Gastrocnemius medialis (tissue), 4 donors: ENCODE data around the gene TMEM131L. TPM values are rescaled to one million over a fixed set of nuclear protein-coding genes. Genes with fewer than 3 reads are reported as not detected.

Experiments used
- ATAC-seq, 2 donors: fragments of 150-250 bp; one replicate each; pipeline ENCODE4 v1.9.1; 2016
- DNase-seq, 2 donors: peaks; one replicate each; pipeline ENCODE4 v3.0.0-alpha.2; 2019
- H3K27ac ChIP-seq, 4 donors: fragments of 200-600 bp; sonication (generic); 1 replicate in 1 of 4; 2 replicates in 3 of 4; pipeline ENCODE4 v1.5.1; 2016 to 2018; ENCODE audit warnings: mild to moderate bottlenecking in 2 of 4, moderate library complexity in 1 of 4
- H3K27me3 ChIP-seq, 3 donors: fragments of 200-600 bp; sonication (generic) in 2 of 3; 1 replicate in 1 of 3; 2 replicates in 2 of 3; pipeline versions ENCODE4 v1.5.1 to v1.6.0; 2016 to 2019; ENCODE audit warnings: mild to moderate bottlenecking in 1 of 3, moderate library complexity in 1 of 3
- H3K36me3 ChIP-seq, 2 donors: fragments of 200-600 bp; sonication (generic) in 1 of 2; one replicate each; pipeline ENCODE4 v1.5.1; 2017 to 2018
- H3K4me1 ChIP-seq, 2 donors: fragments of 200-600 bp; sonication (generic) in 1 of 2; one replicate each; pipeline ENCODE4 v1.5.1; 2016 to 2017; ENCODE audit warnings: mild to moderate bottlenecking in 2 of 2
- H3K4me3 ChIP-seq, 4 donors: fragments of 200-600 bp; sonication (generic) in 3 of 4; 1 replicate in 1 of 4; 2 replicates in 3 of 4; pipeline ENCODE4 v1.5.1; 2016 to 2019; ENCODE audit warnings: mild to moderate bottlenecking in 2 of 4
- H3K9me3 ChIP-seq, 3 donors: fragments of 200-600 bp; sonication (generic) in 2 of 3; 1 replicate in 1 of 3; 2 replicates in 2 of 3; pipeline ENCODE4 v1.5.1; 2016 to 2019
- POLR2A ChIP-seq, 2 donors: fragments of 450-650 bp; IDR thresholded peaks; one replicate each; pipeline ENCODE4 v1.6.1; 2017; ENCODE audit warnings: antibody characterized with exemption in 2 of 2, mild to moderate bottlenecking in 2 of 2, moderate library complexity in 2 of 2
- in situ Hi-C, 4 donors: fragments of 200-750 bp; cut with MboI; loops; one replicate each; pipeline versions ENCODE4 v1.15.0 to v1.8.0; 2017; ENCODE audit warnings: low sequenced_read_pairs in 4 of 4
- intact Hi-C: fragments of 100-400 bp; cut with DNase I; formaldehyde crosslinking; loops from one replicate; pipeline ENCODE4 v1.15.1; 2023; ENCODE audit warnings: low total_unique reads
- total RNA-seq, 4 donors: library from RNA; depleted of rRNA; stranded (reverse); fragments of >200 nt; gene quantifications; one replicate each; pipeline versions ENCODE4 v1.1.0 to v1.2.3, GENCODE V29; 2016
- TF ChIP-seq, protein P1 (sequence below), 5 experiments: fragments of 450-650 bp in 3 of 5; fragments of 200-600 bp in 2 of 5; sonication (generic) in 2 of 5; IDR thresholded peaks in 4 of 5; conservative IDR thresholded peaks in 1 of 5; 1 replicate in 4 of 5; 2 replicates in 1 of 5; pipeline ENCODE4 v1.5.1; 2016 to 2019; ENCODE audit warnings: antibody characterized with exemption in 5 of 5, mild to moderate bottlenecking in 3 of 5, moderate library complexity in 3 of 5

Gene TMEM131L
- total RNA-seq, 4 donors from 2014 or later, result 4.6 to 21.4 (median 9.5) TPM

DNA sequence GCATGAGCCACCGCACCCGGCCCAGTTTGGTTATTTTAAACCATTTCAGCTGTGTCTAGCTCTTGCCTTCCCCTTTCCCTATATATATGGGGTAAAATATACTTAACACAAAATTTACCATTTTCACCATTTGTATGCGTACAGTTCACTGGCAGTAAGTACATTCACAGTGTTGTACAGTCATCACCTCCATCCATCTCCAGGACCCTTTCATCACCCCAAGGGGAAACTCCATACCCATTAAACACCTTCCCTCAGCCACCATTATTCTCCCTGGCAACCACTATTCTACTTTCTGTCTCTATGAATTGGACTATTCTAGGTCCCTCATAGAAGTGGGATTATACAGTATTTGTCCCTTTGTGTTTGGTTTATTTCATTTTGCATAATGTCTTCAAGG, 106.4 kb downstream of the TMEM131L start:
- no peak for TF ChIP-seq POLR2A (IDR thresholded peaks at IDR 0.05)
- TF ChIP-seq, protein P1, sequence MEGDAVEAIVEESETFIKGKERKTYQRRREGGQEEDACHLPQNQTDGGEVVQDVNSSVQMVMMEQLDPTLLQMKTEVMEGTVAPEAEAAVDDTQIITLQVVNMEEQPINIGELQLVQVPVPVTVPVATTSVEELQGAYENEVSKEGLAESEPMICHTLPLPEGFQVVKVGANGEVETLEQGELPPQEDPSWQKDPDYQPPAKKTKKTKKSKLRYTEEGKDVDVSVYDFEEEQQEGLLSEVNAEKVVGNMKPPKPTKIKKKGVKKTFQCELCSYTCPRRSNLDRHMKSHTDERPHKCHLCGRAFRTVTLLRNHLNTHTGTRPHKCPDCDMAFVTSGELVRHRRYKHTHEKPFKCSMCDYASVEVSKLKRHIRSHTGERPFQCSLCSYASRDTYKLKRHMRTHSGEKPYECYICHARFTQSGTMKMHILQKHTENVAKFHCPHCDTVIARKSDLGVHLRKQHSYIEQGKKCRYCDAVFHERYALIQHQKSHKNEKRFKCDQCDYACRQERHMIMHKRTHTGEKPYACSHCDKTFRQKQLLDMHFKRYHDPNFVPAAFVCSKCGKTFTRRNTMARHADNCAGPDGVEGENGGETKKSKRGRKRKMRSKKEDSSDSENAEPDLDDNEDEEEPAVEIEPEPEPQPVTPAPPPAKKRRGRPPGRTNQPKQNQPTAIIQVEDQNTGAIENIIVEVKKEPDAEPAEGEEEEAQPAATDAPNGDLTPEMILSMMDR (IDR thresholded peaks at IDR 0.05 in 4 of 5, conservative IDR thresholded peaks at IDR 0.05 in 1 of 5), result no peak
- ATAC-seq (no peak), DNase-seq (no peak)
- H3K36me3 ChIP-seq, result no peaks in the 10 kb centered on the region
- in situ Hi-C loops, result loop anchor here (5.0 to 10.0 kb wide), 6 partner anchors 108 to 428 kb away; partner anchors contain the start of genes MND1 (in 1 of the 4) and TMEM131L (in 1 of the 4)
- no peaks in the 10 kb centered on the region for H3K27me3 ChIP-seq
- H3K27ac ChIP-seq, result peak overlapping the region; percentile 83 to 94 (median 86)
- intact Hi-C loops, result loop anchor here (5.0 to 10.0 kb wide), 2 partner anchors 348 to 880 kb away; no protein-coding TSS in a partner anchor
- no peaks in the 10 kb centered on the region for H3K9me3 ChIP-seq
- H3K4me3 ChIP-seq, result no peak overlapping the region
- H3K4me1 ChIP-seq, result peaks cover 59 to 66% of the 10 kb centered on the region in 2 donors

DNA sequence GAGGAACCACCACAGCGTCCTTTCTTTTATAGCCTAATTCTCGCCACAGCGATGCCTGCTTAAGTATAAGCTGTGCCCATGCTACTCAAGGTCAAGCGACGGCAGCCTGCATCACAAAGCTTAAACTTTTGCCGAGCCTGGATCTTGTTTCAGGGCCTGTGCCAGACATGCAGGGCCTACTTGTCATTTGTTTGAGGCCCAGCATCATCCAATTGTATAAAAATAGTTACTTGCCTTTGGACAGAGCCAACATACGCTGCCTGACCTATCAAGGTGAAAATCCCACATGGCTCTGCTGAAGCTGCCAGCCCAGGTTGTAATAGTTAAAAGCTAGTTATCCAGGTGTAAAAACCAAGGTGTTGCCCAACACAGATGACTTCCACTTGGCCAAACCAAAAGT, 107.1 kb downstream of the TMEM131L start:
- no peaks in the 10 kb centered on the region for H3K36me3 ChIP-seq
- no peaks in the 10 kb centered on the region for H3K9me3 ChIP-seq
- peak; percentile 84 to 85 for ATAC-seq
- peak overlapping the region; percentile 83 to 94 (median 86) for H3K27ac ChIP-seq
- intact Hi-C loops, result loop anchor here (5.0 to 10.0 kb wide), 2 partner anchors 348 to 881 kb away; no protein-coding TSS in a partner anchor
- no peak overlapping the region for H3K4me3 ChIP-seq
- peak; percentile 77 to 92 for DNase-seq
- no peaks in the 10 kb centered on the region for H3K27me3 ChIP-seq
- TF ChIP-seq POLR2A (IDR thresholded peaks at IDR 0.05), result no peak
- TF ChIP-seq, protein P1 (IDR thresholded peaks at IDR 0.05 in 4 of 5, conservative IDR thresholded peaks at IDR 0.05 in 1 of 5), result no peak
- in situ Hi-C loops, result loop anchor here (5.0 to 10.0 kb wide), 6 partner anchors 108 to 428 kb away; partner anchors contain the start of genes MND1 (in 1 of the 4) and TMEM131L (in 1 of the 4)
- peaks cover 53 to 62% of the 10 kb centered on the region in 2 donors for H3K4me1 ChIP-seq

DNA sequence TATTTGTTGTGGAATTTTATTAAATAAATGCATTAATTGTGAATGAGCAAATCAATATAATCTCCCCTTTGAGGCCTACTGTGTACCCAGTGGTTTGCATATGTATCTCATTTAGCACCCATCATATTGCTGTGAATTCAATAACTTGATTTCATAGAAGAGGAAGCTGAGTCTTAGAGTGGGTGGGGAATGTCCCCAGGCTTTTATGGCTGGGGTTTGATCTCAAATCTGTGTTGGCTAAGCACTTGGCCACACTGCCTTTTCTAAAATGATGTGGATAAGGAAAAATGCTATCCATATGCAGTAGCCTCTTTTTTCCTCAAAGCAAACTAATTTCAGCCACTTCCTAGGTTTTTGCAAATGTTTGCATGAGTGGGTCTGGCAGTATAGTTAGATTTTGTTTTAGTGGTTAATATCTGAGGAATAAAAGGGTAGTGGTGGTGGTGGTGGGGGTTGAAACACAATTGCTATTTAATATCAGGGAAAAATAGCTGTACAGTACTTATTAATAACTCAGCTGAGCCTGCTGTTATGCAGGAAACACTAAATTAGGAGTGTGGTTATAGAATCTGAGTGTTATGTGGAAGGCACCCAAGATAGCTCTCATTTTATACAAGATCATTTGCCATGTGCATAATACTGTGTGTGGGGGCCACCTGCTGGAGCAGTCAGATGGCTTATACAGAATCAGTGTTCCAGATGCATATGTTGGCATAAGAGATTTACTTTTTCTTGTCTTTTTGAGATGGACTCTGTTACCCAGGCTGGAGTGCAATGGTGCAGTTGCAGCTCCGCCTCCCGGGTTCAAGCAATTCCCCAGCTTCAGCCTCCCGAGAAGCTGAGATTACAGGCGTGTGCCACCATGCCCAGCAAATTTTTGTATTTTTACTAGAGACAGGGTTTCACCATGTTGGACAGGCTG, 108.0 kb downstream of the TMEM131L start:
- H3K27ac ChIP-seq, result peak overlapping the region; percentile 83 to 94 (median 86)
- in situ Hi-C loops (loop anchor here (5.0 to 10.0 kb wide), 6 partner anchors 109 to 429 kb away; partner anchors contain the start of genes MND1 (in 1 of the 4) and TMEM131L (in 1 of the 4)), intact Hi-C loops (loop anchor here (1.0 to 10.0 kb wide), 5 partner anchors 33 to 882 kb away; no protein-coding TSS in a partner anchor)
- no peaks in the 10 kb centered on the region for H3K27me3 ChIP-seq
- ATAC-seq, result peak; percentile 79 to 83
- H3K9me3 ChIP-seq, result no peaks in the 10 kb centered on the region
- H3K4me3 ChIP-seq, result no peak overlapping the region
- TF ChIP-seq, protein P1 (IDR thresholded peaks at IDR 0.05 in 4 of 5, conservative IDR thresholded peaks at IDR 0.05 in 1 of 5), result peak; percentile 61 to 74 (median 68)
- TF ChIP-seq POLR2A (IDR thresholded peaks at IDR 0.05), result no peak
- no peaks in the 10 kb centered on the region for H3K36me3 ChIP-seq
- DNase-seq, result peak; percentile 54 to 76
- H3K4me1 ChIP-seq, result peaks cover 43 to 53% of the 10 kb centered on the region in 2 donors

DNA sequence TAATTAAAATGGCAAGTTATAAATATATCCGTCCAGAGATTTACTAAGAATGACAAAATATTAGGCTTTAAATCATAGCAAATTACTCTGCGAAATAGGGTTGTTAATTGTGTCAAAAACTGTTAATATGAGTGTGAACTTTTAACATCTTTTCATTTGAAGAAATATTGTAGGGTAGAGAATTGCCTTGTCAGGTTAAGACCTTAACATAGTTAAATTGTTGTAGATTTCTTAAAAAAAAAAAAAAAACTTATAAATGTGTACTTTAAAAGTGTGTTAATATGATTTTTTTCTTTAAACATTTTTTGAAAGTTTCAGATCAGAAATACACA, 110.2 kb downstream of the TMEM131L start:
- in situ Hi-C loops, result loop anchor here (10.0 kb wide), 5 partner anchors 112 to 432 kb away; partner anchors contain the start of genes MND1 (in 1 of the 4) and TMEM131L (in 1 of the 4)

More for the DNA sequence above, 110.2 kb downstream of the TMEM131L start:
- Histone ChIP-seq H3K4me1 (peaks cover 26 to 31% of the 10 kb centered on the region in 2 donors), H3K27me3 (no peaks in the 10 kb centered on the region), H3K27ac (peak overlapping the region in 2 of 4 donors; percentile 58 to 94), H3K4me3 (no peak overlapping the region), H3K9me3 (no peaks in the 10 kb centered on the region), H3K36me3 (no peaks in the 10 kb centered on the region)
- intact Hi-C loops, result loop anchor here (5.0 to 10.0 kb wide), 2 partner anchors 352 to 434 kb away; no protein-coding TSS in a partner anchor
- TF ChIP-seq, protein P1 (IDR thresholded peaks at IDR 0.05 in 4 of 5, conservative IDR thresholded peaks at IDR 0.05 in 1 of 5), result no peak
- no peak for TF ChIP-seq POLR2A (IDR thresholded peaks at IDR 0.05)
- no peak for DNase-seq
- ATAC-seq, result no peak
